HG03108 (cell line): ENCODE data around the gene MMAA.

Source experiments
- ATAC-seq: cut with Tn5 transposase; IDR thresholded peaks from one replicate; pipeline ENCODE4 v1.9.1; 2021; ENCODE audit warnings: moderate library complexity; ENCODE audit not compliant: unreplicated experiment

MMAA gene

DNA sequence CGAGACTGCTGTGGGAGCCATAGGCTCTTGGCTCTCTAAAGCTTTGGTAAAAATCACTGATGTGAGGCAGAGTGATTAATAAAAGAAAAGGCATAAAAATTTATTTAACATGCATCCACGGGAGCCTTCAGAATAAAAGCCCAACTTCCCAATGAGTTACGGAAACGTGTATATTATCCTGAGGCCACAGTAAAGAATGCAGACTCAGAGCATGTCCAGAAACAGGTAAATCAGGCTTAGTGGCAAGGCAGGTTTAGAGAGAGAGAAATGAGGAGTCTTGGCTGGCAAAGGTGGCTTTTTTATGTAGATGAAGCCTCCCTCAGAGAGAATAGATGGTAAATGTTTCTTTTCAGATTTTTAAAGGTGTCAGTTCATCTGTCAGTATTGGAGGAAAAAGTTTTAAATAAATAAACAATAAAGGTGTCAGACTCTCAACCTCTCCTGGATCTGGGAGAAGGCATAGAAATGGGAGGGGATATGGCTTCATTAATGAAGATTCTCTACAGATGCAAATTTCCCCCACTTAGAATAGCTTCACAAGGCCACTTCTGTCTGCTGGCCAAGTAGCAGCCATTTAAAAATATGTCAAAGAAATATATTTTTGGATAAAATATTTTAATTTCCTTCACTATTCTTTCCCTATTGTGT lies 84.8 kb downstream of the MMAA start:
- no peak for ATAC-seq

DNA sequence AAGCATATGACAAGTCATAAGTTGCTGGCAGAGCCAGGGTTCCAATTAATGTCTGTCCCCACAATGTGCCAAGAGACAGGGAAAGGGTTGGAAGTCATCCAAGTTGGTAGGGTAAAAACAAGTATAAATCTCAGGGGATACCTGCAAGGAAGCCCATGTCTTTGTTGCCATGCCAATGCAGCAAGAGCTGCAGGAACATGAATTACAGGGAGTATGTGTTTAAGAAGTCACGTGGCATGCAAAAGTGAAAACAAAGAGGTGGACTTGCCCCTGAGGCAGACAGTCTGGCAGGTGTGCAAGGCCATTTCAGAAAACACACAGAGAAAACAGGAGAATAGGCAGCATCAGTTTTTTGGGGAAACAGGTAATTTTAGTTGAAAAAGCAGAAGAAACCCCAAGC lies 90.2 kb downstream of the MMAA start:
- no peak for ATAC-seq
